GM11168 (cell line): ENCODE data around the gene OPCML.

Experiments used
- in situ Hi-C: fragments of 300-500 bp; cut with MboI; formaldehyde crosslinking; loops from one replicate; pipeline ENCODE4 v1.12.0; 2022; ENCODE audit warnings: low sequenced_read_pairs; ENCODE audit not compliant: unreplicated experiment

Gene OPCML

DNA sequence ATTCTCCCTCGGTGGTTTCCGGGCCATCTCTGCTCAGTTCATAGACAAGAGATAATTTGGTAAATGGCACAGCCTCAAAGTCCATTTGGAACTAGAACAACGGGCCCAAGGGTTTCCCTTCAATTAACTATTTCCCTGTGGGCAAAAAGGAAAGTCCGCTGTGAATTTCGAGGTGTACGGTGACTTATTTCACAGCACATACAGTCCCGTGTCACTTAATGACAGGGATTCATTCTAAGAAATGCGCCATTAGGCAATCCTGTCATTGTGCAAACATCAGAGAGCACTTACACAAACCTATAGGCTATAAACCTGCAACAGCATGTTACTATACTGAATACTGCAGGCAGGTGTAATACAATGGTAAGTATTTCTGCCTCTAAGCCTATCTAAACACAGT is 551.6 kb downstream of the OPCML start:
- in situ Hi-C loops: no loop called here

DNA sequence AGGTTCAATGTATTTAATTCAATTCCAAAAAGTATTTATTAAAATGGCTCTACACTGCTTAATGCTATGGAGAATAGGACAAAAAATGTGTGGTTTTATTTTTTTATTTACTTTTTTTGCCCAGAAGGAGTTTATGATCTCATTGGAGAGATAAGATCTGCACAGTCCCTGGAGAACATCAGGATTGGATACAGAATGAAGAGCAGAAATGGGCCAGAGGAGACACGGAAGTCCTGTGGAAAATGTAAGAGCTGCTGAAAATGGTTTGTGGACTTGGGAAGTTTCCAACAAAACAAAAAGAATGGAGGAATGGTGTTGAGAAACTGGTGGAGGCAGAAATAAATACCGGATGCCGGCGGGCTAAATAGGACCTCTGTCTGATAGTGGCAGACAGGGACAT is 554.6 kb downstream of the OPCML start:
- in situ Hi-C loops: no loop called here

DNA sequence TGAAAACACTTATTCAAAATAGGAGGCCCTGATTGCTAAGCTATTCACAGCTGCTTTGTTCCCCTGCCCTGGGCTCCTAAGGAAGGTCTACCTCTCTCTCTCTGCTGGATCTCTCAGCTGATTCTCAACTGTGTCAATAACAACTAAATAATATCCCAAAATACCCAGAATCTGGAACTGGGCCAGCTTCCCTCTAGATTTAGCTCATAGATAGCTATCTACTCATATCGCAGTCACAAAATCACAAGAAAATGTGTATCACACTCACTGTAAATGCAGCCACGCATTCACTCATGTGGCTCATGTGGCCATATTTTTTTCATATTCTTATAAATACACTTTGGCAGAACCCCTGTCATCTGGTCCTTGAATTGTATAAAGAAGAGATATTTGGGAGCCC is 555.1 kb downstream of the OPCML start:
- in situ Hi-C loops: no loop called here

DNA sequence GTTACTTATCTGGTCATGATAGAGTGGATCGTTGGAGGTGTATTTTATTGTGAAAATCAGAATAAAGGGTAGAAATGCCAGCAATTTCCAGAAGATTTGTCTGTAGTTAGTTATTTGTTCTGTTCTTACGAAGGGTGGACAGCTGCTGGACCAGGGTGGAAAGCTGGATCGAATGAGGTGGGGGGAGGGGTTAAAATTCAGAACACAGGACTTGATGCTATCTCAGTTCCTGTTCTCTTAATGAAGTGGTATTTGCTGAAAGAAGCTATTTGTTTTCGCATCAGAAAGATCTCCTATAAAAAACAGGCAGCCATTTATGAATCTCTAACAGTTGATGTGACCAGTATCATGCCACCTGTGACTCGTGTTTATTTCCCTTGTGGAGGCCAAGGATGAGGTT is 556.2 kb downstream of the OPCML start:
- in situ Hi-C loops: no loop called here

DNA sequence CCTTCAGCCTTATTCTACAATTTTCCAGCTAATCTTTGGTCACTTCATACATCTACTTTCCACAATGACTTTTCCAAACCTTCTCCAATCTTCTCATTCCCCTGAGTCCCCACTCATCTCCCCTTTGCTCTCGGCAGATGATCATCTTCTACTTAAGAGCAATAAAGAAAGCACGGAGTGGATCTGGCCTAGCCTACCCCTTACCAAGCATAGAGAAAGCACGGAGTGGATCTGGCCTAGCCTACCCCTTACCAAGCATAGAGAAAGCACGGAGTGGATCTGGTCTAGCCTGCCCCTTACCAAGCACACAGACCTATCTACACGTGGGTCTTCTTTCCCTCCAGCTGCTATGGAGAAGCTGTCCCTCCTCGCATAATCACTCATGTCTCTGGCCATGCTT is 558.6 kb downstream of the OPCML start:
- in situ Hi-C loops: no loop called here

DNA sequence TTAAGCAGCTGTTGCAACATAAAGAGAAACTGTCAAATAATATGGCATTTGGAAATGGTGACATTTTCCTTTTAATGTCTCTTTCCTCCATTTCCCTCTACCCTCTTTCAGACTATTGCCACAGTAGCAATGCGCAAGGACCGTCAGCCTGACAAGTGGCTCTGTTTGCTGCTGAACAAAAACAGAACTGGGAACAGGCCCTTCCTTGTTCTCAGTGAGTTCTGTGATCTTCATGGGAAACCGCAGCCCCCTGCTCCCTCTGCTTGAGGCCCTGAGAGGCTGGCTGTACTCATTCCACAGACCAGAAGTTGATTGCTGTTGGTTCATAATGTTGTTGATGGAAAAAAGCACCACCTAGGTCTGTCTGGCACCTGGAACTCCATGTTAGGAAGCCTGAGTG is 559.7 kb downstream of the OPCML start:
- in situ Hi-C loops: no loop called here

DNA sequence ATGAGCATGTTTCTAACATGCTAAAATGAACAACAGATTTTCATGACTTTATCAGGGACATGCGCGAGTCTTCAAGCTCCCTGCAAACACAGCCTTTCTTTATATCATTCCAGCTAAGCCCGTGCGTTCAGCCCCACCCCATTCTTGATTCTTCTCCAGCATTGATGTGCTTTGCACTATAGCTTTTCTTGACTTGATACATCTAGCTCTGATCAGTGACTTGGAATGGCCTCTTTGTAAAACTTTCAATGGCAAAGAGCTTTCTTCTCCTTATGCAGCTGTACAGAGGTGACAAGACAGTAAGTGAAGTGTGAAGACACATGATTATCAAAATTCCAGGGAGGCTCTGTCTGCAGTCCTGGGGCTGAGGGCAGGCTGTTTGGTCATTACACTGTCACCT is 561.0 kb downstream of the OPCML start:
- in situ Hi-C loops: no loop called here

DNA sequence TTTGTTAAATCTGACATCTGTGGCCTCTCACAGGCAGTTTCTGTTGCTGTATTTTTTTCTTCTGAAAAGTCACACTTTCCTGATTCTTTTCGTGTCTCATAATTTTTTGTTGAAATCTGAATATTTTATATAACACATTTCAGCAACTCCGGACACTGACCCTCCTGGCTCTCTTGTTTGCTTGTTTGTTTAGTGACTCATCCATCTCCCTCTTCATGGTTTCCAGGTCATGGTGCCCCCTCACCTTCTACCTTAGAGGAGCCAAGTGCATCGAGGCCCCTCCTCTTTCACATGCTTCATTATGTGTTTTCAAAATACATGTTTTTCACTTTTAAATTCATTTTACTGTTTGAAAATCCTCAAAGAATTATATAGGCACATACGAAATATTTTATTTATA is 562.4 kb downstream of the OPCML start:
- in situ Hi-C loops: no loop called here

DNA sequence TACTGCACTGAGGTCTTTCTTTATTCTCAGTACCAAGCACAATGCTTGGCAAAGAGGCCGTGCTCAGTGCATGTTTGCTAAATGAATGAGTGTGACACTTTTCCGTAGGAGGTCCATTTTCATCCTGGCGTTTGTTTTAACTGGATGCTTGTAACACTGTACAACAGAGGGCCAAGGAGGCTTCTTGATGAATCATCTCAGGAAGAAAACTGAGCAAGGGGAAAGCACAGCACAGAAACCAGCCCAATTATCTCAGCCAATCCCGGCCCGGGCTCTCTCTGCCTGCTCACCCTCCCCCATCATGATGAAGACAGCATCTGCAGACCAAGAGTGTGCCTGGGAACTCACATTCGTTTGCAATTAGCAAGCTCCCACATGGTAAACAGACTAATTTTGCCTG is 570.3 kb downstream of the OPCML start:
- in situ Hi-C loops: no loop called here

DNA sequence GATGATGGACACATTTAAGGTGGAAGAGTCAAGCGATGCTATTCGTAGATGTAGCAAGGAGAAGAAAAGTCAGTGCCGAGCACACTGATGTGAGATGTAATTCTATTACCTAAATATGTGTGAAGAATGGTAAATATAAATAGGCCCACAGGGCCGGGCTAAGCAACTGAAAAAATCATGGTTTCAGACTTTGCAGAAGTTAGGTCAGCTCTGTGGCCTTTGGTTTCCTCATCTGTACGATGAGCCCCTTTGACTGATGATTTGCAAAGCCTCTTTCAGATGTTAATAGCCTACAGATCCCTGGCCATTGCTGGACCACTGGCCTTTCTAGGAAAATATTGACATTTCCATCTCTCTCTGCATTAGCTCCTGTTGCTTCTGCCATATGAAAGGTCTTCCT is 570.8 kb downstream of the OPCML start:
- in situ Hi-C loops: no loop called here

DNA sequence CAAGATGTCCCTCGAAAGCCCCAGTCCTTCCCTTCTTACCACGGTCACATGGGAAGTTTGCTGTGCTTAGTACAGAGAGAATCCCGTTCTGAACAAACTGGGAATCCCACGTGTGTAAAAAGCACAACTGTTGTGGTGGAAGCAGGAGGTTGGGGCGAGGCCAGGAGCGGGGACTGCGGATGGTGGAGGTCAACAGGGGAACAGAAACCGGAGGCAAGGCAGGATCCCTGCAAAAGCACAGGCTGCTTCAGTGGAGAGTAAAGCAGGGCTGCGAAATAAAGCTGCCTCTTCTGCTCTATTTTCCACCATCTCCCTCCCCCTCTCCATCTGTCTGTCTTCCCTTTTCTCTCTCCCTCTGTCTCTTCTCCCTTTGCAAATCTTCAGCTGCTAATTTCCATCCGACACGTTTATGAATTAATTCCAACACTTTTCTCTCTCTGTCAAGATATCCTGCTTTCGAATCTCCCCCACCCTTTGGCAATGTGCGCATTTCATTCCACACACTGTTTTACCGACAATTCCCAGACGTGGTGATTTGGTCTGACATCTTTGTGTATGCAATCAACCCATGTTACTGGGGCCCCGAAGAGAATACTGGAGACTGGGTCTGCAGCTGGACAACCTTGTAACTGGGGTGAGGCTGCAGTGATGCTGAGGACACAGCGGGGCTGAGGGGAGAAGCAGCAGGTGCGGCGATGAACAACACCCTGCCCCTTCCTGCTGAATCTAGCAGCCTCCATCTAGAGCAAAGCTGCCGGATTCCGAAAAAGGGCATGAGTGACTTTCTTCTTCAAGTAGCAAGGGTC is 571.8 kb downstream of the OPCML start:
- in situ Hi-C loops: no loop called here

DNA sequence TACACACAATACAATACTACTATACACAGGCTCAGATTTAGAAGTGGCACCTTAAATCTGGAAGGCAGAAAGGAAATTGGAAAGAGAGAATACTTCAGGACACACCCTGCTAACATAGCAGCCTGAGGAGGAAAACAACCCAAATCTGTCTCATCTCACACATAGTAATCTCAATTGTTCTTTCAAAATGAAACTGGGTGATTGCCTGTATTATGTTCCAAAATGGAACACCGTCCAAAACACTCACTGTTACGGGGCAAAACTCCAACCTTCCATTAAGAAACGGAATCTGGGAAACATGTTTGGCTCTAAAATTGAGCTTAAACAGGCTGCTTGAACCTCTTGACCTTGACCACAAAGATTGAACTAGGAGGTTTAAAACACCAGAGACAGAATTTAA is 572.6 kb downstream of the OPCML start:
- in situ Hi-C loops: no loop called here

DNA sequence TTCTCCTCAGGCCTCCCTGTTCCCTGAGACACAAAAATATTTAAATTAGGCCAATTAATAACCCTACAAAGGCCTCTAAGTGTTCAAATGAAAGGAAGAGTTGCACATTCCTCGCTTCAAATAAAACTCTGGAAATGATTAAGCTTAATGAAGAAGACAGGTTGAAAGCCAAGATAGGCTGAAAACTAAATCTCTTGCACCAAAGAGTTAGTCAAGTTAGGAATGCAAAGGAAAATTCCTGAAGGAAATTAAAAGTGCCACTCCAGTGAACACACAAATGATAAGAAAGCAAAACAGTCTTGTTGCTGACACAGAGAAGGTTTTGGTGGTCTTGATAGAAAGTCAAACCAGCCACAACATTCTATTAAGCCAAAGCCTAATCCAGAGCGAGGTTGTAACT is 574.4 kb downstream of the OPCML start:
- in situ Hi-C loops: no loop called here

DNA sequence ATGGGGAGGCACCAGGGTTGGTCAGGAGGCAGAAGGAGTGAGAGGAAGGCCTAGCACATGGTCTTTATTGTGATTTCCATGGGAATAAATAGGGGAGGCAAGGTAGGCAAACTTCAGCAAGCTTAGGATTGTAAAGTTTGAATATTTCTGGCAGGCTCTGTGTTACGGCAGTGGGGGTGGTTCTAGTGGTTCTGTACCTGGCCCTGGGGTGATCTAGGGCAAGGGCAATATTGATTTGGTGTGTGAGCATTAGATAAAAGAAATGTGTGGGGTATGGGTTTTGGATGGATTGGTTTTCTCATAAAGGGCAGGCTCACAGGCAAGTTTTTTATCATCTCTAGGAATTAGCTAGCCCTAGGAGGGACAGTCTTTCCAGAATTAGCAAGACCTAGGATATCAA is 584.0 kb downstream of the OPCML start:
- in situ Hi-C loops: no loop called here

DNA sequence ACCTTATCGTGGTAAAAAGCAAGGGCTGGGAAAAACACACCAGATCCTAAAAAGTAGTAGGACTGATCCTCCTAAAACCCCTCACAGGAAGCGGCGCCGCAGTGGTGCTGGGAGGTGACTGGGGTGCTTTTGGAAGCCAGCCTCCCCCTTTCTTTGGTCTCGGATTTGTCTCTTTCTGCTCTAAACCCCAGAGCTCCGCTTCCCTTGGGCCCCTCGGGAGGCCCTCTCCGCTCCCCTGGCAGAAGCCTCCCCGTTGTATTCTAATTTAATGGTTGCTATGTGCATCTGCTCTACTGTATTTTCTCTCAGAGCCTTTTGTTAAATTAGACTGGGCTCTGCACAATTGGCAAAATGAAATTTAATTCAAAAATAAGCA is 587.7 kb downstream of the OPCML start:
- in situ Hi-C loops: no loop called here

DNA sequence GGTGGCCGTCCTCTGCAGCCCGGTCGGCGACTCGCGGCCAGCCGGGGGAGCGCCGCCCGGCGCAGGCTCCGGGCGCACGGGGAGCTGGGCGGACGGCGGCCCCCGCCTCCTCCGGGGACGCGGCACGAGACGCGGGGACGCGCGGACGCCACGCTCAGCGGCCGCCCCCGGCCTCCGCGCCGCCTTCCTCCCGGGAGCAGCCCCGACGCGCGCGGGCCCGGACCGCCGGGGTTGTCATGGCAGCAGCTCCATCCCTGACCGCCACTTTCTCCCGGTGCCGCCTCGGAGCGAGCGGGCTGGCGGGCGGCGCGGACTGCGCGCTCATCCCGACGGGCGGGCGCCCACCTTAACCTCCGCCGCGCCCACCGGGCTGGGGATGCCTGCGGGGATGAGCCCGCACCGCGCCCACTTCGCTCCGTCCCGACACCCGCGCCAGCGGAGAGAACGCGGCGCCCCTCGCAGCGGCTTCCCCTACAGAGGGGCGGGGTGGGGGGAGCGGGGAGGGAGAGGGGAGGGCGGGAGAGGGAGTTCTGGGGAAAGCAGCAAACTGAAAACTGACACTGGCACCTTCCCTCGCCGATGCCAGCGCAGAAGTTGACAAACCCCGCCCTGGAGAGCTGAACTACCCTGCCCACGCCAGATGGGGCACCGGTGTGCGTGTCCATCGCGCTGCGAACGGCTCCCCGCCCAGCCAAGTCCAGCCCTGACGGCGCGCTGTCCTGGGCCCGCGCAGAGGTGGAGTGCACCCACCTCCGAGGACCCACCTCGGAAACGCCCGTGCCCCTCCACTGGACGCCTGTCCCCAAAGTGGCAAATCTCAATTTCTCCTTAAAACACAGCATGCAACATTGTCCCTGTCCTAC is 588.4 kb downstream of the OPCML start:
- in situ Hi-C loops: no loop called here

DNA sequence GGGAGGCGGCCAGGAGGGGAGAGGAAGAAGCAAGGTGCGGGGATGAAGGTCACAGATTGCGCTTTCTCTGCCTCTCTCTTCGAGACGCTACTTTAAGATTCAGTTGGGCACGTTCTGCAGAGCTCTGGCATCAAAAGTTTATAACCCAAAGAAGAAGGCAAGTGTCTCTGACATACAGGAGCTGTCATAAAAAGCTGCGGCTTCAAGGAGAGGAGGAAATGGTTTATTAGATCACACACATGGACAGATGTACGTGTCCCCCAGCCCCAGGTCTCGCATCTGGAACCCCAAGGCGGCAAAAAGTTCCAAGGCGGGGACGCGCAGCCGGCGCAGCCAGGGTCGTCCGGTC is 589.0 kb downstream of the OPCML start:
- in situ Hi-C loops: no loop called here

DNA sequence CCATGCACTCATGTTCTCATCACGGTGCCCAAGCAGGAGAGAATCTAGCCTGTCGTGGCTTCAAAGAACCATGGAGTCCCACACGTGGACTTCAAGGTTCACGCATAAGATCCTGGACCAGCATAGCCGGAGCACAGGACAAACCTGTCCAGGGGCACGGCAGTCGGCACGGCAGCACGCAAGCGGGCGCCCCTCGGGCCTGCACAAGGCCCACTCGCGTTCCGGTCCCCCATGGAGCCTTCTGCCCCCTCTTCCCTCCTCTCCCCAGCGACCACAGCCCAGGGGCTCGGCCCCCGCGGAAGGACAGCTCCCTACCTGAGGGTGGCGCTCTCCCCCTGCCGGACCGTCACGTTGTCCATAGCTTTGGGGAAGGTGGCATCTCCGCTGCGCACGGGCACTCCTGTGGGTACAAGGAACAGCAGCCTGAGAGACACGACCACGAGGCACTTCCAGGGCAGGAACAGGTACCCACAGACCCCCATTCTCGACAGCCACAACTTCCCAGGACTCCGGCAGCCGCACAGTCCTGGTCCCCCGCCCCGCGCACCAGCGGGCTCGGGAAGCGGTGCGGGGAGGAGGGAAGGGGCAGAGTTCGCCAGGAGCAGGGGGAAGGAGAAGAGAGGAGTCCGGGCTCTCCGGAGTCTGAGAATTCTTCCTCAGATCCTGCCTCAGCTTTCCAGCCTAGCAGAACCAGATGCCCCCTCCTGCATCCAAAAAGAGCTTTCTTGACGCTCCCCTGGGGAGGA is 589.5 kb downstream of the OPCML start:
- in situ Hi-C loops: no loop called here

DNA sequence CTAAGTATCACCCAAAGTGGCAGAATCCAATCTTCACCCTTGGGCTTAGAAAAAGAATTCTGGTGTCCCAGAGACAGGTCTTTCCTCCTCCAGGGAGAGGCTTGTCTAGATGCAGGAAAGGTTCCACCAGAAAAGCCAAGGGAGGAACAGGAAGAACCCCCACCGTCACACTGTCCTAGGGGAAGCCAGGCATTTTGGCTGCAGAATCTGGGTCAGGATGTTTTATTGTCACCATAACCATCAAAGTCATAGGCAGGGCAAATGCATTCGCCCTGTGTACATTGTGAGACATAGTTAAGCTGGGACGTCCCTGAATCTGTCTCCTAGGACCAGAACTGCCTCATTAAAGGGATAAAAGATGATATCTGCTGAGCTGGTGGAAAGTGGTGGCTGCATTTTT is 590.5 kb downstream of the OPCML start:
- in situ Hi-C loops: no loop called here

DNA sequence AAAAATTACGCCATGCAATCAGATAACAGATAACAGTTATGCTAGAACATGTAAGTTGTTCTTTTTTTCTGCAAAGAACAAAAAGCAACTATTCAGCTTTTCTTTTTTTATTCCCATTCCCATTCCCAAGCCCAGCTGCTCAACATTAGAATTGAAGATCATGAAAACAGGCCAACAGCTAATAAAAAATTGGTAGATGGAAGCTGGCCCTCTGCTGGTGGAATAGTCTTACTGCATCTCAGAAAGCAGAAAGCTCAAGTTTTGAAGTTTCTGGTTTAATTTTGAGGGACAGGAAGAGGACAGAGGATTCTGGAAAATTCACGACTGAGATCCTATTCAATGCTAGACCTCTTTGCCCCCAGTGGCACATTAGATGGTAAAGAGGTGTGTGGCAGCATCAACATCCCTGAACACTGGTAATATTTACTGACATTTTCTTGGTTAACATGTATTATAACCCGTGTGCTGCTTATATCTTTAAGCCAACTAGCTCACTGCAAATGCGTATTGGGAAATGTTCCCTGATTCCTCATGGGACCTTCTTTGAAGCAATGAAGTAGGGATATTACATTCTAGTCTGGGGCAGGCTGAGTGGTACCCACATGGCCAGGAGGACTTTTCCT is 591.2 kb downstream of the OPCML start:
- in situ Hi-C loops: no loop called here

DNA sequence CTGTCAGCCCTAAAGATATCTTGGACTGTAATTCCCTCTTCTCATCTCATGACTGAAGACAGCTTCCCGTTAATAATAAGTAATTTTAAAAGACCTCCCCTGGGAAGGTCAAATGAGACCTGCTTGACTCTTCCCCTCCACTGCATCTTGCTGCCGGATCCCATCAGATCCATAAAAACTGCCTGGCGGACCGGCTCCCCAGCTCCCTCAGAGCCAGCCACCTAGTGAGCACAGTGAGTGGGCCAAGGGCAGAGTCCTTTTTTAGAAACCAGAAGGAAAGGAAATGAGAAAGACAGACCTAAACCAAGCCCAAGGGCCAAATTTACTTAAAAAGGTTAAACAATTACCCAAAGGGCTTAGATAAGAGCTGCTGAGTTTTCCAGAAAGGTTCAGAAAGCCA is 595.3 kb downstream of the OPCML start:
- in situ Hi-C loops: no loop called here
